GM21423 (cell line): ENCODE results near the gene CTDSPL.

ENCODE experiments used
- ATAC-seq: cut with Tn5 transposase; IDR thresholded peaks from one replicate; pipeline ENCODE4 v1.9.1; 2021; ENCODE audit warnings: mild to moderate bottlenecking, moderate library complexity; ENCODE audit not compliant: unreplicated experiment

CTDSPL gene

DNA sequence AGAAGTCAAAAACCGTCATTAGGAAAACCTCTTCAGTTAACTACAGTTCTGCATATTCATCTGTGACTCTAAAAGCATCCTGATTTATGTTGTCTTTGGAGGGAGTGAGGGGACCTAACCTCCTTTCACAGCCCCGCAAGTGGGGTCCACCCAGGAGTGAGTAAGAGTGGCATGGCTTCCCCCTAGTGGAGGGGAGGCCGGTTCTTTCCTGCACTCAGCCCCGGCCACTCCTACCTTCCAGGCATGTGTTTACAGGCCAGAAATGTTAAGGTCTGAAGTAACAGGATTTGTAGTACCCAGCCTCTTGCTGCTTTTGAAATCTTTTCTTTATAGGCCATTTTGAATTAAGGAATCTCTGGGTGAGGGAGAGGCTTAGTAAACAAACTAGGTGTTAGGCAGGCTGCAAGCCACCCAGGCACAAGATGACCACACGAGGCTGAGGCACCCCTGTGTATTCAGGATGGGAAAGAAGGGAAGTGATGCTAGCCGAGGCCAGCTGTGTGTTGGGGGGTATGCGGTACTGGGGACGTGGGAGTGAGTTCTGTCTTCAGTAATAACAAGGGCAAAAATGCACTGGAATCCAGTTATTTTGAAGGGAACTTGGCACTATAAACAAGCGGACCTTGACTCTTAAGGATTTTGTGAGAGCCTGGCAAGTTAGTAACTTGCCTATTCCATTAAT lies 50.5 kb downstream of the CTDSPL start:
- no peak for ATAC-seq

DNA sequence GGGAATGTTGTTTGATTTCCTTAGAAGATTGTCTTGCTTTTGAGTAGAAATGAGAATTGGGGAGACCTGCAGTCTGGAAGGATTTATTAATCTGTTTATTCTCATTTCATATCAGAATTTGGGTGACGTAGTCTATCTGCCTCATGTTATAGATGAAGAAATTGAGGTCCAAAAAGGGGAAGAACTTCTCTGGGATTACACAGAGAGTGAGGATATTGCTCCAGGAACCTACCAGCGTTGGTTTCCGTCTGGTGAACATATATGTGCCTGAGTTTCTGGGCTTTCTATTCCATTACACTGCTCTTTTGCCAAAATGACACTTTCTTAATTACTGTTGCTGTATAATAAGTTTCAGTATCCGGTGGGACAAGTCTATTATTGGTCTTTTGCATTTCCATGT lies 51.8 kb downstream of the CTDSPL start:
- ATAC-seq: no peak

DNA sequence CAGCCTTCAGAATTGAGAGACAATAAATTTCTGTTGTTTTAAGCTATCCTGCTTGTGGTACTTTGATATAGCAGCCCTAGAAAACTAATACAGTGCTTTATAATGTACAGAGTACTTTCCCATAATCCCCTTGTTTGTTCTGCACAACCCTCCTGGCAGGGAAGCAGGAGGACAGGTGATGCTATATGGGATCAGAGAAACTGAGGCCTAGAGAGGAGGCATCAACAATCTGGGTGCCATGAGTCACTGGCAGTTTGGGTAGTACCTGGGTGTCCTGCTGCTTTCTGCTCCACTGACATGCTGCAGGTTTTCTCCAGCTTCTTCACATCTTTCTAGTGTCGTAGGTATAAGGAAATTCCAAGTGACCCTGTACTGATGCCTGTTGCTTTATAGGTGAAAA lies 55.0 kb downstream of the CTDSPL start:
- ATAC-seq: no peak

DNA sequence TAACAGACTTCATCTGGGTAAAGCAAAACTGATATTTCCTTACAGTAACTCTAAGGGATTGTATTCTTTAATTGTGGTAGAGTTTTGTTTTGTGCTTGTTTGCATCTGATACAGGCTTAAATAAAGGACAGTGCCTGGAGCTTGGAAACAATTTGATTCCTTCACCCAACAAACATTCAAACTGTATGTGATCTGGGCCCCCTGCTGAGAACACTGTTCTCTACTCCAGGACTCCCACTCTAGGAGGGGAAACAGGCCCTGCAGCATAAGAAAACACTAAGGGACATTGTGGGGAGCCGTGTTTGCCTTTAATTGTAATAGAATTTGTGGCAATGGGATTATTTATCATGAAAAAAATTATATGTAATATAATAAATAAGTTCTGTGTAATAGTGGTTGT lies 56.9 kb downstream of the CTDSPL start:
- ATAC-seq: no peak

DNA sequence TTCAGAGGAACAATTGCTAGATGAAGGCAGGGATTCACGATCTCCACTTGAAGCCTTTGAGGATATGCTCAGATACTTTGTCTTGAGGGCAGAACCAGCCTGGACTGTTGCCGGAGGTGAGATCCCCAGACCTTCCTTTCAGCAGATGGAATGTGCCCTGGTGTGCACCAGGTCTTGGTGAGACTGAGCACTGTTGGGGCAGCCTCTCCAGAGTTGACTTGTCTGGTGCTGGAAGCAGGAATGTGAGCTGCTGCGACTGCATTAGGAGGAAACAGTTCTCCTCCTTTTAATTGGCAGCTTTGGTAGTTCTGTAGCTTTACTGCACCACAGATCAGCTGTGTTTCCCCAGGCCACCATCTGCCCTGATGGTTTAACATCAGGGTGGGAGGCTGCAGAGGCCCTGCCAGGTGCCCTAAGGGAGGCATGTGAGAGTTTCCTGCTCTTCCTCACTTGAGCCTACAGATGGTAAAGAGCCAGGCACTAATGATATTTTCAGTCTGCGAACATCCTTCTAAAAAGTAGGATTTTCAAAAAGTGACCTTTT lies 58.5 kb downstream of the CTDSPL start:
- no peak for ATAC-seq

DNA sequence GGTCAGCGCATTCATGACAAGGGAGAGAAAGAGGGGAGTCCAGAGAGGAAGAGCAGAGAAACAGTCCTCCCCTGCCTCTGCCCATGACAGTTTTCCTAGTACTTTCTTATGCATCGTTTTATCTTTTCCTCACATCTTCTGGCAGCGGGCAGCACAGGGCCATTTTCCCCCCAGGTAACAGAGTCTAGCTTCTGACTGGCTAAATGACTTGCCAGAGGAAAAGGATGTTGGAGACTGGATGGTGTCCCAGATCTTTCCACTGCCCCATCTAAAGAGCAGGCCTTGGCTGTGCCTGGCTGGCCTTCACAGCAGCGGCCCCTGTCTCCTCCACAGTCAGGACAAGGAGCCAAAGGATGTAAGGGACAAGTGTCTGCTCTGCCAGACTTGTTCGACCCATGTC lies 59.3 kb downstream of the CTDSPL start:
- ATAC-seq: no peak

DNA sequence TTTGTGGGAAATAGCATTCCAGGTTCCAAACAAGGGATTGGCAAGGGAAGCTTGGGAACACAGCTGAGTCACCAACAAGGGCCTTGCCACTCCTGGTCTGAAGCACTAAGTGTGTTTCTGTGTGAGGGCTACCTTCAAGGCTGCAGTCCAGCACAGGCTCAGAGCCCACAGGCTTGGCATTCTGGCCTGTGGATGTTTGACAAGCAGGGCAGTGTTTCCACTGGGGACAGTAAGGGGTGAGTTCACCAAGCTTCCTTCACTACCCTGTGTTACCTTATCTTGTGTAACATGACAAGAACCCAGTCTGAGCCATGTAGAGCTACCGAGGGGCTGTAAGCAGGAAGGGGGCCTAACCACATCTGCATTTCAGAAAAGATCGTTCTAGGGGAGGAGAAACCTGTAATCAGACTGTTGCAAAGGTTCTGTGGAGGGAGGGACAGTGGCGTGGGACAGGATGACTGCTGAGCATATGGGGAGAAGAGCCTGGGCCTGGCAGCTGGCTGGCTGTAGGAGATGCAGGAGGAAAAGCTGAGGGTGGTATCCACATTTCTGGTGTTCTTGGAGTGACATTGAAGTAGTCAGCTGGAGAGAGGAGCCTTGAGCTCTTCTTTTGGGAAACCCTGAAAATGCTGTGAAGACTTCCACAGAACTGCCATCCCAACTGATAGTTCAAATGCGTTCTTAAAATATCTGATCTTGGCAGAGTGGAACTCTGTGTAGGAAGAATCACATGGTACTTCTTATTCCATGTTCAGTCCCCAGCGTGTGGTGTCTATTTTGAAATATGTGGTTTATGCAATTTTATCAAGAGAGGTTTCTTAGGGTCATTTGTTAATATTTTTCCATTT lies 61.3 kb downstream of the CTDSPL start:
- no peak for ATAC-seq

DNA sequence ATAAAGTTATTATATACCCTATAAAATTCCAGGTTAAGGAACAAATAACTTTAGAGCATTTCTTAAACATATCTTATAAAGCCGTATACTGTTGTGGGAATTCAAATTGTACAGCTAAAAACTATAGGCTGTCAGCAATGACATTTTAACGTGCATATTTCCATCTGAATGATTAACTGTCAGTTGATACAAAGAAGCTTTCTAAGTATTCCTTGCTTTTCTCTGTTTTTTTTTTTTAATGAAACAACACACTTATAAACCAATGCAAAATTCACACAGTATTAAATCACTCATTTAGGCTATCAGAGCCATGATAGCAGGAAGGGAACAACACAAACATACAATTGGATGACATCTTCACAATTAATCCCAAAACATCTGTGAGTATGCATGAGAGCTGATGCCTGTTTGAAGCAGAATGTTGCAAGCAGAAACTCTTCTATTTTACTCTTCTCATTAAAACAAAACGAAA lies 61.9 kb downstream of the CTDSPL start:
- ATAC-seq: no peak

DNA sequence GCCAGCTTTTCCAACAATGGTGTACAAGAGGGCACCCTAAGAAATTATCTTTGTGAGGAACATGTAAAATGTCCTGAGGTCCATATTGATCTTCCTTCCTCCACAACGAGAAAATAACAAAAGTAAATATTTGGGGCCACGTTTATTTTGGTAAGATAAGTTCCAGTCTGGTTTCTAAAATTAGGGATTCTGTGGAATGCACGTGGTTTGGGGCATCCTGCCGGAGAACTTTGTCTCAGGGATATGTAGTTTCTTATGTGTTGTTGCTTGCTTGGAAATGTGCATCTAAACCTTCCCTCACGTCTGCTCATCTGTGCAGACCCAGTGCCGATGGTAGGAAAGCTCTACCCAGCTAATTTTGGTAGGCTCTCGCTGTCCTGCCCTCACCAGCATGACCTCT lies 62.8 kb downstream of the CTDSPL start:
- no peak for ATAC-seq

DNA sequence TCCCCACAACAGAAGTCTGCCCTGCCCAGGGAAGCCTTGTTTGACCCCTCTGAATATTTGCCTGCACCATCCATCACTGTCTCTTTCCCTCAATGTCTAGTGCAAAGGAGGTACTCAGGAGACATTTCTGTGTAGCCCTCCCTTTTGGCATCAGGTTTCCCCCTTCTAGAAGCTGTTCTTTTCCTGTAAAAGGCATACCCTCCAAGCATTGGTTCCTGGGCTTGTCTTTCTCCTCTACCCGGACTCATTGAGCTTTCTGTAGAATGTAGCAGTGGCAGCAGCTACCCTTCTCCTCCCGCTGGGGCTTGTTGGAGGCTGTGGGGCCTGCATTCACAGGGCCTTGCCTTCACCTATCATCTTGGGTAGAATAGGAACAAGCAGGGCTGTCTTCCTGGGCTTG lies 63.5 kb downstream of the CTDSPL start:
- ATAC-seq: no peak

DNA sequence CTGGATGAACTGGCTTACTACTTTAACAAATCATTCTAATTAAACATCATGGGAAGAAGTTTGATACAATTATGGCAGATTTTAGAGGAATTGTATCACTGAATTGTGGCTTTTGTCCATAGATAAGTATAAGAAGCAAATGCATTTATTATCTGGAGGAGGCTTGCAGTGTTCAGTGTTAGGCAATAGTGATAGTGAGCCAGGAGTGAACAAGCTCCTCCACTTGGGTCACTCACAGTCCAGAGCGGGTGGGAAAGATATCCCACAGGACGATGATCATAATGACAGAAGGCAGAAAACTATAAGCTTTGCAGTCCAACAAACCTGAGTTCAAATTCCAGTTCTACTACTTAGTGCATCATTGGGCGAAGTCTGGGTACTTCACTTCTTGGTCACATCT lies 64.9 kb downstream of the CTDSPL start:
- ATAC-seq: no peak

DNA sequence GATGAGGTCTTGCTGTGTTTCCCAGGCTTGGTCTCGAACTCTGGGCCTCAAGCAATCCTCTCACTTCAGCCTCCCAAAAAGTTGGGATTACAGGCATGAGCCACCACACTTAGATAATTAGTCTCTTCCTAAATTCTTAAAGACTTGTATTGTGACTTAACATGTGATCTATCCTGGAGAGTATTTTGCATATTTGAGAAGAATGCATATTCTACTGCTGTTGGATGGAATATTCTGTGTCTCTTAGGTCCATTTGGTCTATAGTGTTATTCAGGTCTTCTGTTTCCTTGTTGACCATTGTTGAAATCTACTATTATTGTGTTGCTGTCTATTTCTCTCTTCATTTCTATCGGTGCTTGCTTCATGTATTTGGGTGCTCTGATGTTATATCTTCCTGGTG lies 68.8 kb downstream of the CTDSPL start:
- no peak for ATAC-seq

DNA sequence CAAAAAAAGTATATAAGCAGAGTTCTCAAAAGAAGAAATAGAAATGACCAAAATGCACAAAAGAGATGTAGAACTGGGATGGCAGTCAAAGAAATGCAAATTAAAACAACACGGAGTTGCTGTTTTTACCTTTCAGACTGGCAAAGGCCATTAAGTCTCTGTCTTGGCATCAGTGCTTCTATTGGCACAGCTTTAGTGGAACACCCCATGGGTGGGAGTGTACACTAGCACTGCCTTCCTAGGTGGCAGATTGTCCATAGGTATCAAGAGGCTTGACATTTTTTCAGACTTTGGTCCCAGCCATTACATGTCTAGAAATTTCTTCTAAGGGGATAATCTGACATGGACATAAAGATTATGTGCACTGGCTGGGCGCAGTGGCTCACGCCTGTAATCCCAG lies 70.8 kb downstream of the CTDSPL start:
- ATAC-seq: no peak

DNA sequence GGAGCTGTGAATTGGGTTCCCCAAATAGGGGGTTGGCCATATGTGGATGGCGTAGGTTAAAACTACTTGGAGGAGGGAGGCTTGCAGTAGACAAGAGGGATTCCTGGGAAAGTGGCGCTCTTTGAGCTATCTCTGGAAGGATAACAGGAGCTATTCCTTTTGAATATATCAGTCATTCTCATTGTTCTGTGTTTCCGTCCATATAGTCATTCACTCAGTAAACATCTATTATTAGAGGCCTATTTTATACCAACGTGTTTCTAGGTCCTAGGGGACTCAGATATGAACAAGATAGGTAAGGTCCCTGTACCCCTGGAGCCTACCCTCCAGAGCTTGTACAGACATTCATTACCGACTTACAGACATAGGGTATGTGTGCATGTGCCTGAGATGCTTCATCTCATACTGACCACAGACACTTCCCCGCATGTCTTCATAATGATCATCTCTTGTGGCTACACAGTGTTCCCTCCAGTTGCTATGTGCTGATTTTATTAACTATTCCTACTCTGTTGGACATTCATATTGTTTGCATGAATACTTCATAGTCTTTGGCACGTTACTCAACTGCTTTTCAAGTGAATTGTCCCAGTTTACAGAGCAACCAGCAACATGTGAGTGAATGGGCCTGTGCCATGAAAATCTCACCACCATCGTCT lies 73.1 kb downstream of the CTDSPL start:
- no peak for ATAC-seq

DNA sequence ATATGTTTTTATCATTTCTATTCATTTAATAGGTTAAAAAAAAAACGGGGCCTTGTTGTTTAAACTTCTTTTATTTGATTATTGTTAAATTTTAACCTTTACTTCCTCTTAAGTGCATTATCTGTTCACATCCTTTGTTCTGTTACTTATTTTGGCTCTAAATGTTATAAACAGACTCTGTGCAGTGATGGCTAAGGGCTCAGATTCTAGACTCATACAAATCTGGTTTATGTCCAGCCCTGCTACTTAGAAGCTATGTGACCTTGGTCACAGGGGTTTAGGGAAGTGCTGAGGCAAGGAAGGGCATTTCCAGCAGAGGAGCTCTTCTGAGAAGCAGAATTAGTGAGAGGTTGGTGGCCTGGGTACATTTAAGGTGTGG lies 73.6 kb downstream of the CTDSPL start:
- ATAC-seq: no peak

DNA sequence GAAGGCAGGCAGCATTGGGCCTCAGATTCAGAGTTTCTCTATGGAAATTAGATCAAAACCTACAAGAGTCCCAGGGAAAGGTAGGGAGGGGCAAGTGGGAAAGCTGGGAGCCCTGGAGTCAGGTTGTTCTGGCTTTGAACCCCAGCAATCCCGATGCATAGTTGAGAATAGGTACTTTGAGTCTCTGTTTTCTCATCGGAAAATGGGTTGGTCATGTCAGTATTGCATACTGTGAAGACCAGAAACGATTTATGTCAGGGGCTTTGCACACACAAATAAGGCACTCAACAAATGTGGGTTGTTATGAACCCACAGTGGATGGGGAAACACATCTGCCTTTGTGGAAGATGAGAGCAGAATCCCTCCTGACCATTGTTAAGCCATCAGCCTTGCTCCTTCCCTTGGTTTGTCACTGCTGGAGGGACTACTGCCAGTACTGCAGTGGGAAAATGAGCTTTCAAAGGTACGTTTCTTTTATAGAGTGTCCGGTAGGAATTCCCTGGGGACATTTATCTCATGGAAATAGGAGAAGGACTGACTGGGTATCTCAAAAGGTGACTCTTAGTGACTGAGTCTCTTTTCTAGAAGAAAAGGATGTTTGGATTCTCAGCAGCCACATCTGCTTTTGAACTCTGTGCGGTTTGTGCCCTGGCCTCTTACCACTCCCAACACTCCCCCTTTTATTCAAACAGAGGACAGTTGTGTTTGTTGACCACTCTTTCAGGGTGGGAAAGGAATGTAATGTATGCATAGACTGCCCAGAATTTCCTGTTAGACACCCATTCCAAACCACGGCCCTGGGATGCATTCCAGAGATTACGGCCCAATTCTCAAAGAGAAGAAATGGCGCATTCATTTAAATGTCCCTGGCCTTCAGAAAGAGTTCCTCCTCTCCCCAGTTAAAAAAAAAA lies 74.3 kb downstream of the CTDSPL start:
- no peak for ATAC-seq

DNA sequence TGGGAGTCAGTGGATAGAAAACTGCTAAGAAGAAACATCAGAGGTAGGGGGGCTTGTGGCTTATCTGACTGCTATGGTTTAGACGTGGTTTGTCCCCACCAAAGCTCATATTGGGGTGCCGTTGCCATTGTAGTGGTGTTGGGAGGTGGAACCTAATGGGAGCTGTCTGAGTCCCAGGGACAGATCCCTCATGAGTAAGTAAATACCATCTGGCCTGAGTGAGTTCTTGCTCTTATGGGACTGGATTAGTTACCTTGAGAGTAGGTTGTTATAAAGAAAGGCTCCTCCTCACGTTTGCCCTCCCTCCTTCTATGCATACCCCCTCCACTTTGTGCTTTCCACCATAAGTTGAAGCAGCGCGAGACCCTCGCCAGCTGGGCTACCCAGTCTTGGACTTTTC lies 75.5 kb downstream of the CTDSPL start:
- ATAC-seq: no peak

DNA sequence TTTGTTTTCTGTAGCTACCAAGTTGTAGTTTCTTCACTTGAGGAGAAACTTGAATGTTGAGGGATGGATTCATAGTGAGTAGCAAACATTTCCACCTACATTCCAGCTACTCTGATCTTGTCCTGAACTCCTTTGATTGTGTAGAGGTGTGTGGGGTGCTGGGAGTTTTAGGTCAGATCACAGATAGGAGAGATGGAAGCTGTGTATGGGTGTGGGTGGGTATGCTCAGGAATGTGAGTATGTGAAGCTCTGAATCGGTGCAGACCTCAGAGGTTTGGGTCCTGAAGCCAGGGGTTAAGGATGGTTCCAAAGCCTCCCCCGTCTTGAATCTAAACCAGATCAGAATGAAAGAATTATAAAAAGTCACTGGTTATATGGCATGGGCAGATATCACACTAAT lies 76.3 kb downstream of the CTDSPL start:
- no peak for ATAC-seq

DNA sequence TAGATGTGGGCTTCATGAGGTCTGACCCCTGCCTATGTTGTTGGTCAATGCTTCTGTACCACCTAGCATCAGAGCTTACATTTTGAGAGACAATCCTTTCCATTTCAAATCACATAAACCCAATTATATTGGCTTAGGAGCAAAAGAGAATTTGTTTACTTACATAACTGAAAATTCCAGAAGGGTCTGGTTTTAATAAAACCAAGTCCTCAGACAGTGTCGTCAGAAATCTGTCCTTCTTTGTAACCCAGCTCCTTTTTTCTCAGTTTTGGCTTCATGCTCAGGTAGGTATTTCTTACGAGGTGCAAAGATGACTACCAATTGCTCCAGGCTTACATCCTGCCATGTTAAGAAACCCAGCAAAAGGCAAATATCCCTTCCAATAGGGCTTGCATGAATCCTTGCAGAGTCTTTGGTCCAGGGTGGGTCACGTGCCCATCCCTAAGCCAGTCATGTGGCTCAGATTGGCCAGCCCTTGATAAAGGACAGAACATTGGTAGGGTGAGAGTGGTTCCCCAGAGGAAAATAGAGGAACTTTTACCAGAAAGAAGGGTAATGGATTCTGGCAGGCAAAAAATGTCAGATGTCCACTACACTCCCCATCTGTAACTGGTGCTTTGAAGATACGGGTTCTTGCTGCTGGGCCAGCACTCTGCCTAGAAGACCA lies 78.7 kb downstream of the CTDSPL start:
- no peak for ATAC-seq
